Testis (tissue), 2 donors: ENCODE measurements around the gene CST4.

Experiments used
- CTCF ChIP-seq, 3 experiments: fragments of 450-650 bp in 2 of 3; fragments of 200-600 bp in 1 of 3; sonication (generic) in 1 of 3; IDR thresholded peaks; one replicate each; pipeline ENCODE4 v1.5.1; 2016 to 2019; ENCODE audit warnings: antibody characterized with exemption in 3 of 3, mild to moderate bottlenecking in 2 of 3, moderate library complexity in 1 of 3
- POLR2A ChIP-seq: fragments of 450-650 bp; IDR thresholded peaks from one replicate; pipeline ENCODE4 v1.6.1; 2017; ENCODE audit warnings: antibody characterized with exemption, mild to moderate bottlenecking, moderate library complexity

GRCh38 chr20:23645575-23645974 is 43.3 kb downstream of the CST4 start:
- TF ChIP-seq CTCF (IDR thresholded peaks at IDR 0.05), result no peak
- TF ChIP-seq POLR2A, result no peak
